ENCODE results near the gene CHSY1. TPM values are rescaled to one million over a fixed set of nuclear protein-coding genes. Genes with fewer than 3 reads are reported as not detected.

CHSY1 gene
- total RNA-seq, 5 donors from 2014 or later (not counting 1 experiment from before 2014, with no cell fraction given) = 10.8 to 17.7 (median 14.8) TPM

DNA sequence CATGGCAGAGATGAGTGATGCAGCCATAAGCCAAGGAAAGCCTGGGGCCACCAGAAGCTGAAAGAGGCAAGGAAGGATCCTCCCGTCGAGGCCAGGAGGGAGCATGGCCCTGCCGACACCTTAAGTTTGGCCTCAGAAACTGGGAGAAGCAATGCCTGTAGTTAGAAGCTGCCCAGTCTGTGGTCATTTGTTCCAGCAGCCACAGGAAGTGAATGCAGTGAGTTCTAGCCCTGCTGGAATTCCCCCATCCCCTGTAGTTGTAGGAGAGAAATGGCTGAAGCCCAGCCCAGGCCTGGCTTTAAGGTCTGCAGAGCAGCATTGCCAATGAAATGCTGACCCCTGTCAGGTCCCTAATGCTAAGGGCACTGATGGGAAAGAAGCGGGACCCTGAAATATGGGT, 12.2 kb upstream of the CHSY1 start:
- DNase-seq (no peak), ATAC-seq (replicated peaks in 1 of 4) (no peak)
- WGBS (ENCODE audit: insufficient coverage) = 95% methylated on average over 3 of the region's 4 CpGs
- CTCF ChIA-PET = no interaction called here
- Histone ChIP-seq H3K9me3 (no peaks in the 10 kb centered on the region), H3K27ac (ENCODE audit: low read length) (no peak overlapping the region), H3K4me1 (ENCODE audit: control insufficient read depth in 1 of 2, extremely low read depth in 1 of 2, insufficient read depth in 2 of 2, low read length in 2 of 2) (no peaks in the 10 kb centered on the region), H3K4me3 (ENCODE audit: control insufficient read depth in 1 of 2, extremely low read depth in 1 of 2, low read length in 1 of 2) (no peak overlapping the region), H3K36me3 (ENCODE audit: control insufficient read depth in 2 of 2, extremely low read depth in 1 of 2, insufficient read depth in 1 of 2, low read length in 1 of 2) (no peaks in the 10 kb centered on the region), H3K27me3 (replicated peaks in 1 of 2; ENCODE audit: control insufficient read depth in 2 of 2, extremely low read depth in 1 of 2, insufficient read depth in 2 of 2, low read length in 1 of 2) (peaks cover 0 to 10% of the 10 kb centered on the region in 2 experiments)
- Mint-ChIP-seq H3K27me3 (peaks cover 0 to 11% of the 10 kb centered on the region in 2 donors), H3K36me3 (no peaks in the 10 kb centered on the region), H3K9me3 (no peaks in the 10 kb centered on the region), H3K4me1 (no peaks in the 10 kb centered on the region), H3K27ac (no peak overlapping the region), H3K4me3 (no peak overlapping the region)
- POLR2A ChIA-PET = no interaction called here

DNA sequence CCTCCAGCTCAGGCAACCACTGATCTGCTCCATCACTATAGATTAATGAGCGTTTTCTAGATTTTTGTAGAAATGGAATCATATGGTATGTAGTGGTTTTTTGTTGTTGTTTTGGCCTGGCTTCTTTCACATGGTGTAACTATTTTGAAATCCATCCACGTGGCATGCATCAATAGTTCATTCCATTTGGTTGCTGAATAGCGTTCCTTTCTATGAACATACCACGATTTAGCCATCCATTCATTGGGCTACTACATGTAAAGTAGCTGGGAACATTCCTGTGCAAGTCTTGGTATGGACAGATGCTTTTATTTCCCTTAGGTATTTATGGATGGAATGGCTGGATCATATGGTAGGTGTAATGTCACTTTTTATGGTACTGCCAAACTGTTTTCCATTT, 10.7 kb upstream of the CHSY1 start:
- Mint-ChIP-seq H3K4me3 (no peak overlapping the region), H3K27ac (no peak overlapping the region), H3K9me3 (no peaks in the 10 kb centered on the region), H3K36me3 (no peaks in the 10 kb centered on the region), H3K27me3 (peaks cover 0 to 16% of the 10 kb centered on the region in 2 donors), H3K4me1 (peaks cover 2 to 6% (median 2%) of the 10 kb centered on the region in 3 donors)
- ChIA-PET POLR2A (no interaction called here), CTCF (interaction anchor here in 1 of 2 donors (0.8 to 1.2 kb wide), 2 partner anchors 20 to 172 kb away, joined by 3 to 4 read pairs; no protein-coding TSS in a partner anchor)
- peaks cover 0 to 16% of the 10 kb centered on the region in 2 experiments for H3K27me3 ChIP-seq (replicated peaks in 1 of 2; ENCODE audit: control insufficient read depth in 2 of 2, extremely low read depth in 1 of 2, insufficient read depth in 2 of 2, low read length in 1 of 2)
- no peaks in the 10 kb centered on the region for H3K4me1 ChIP-seq (ENCODE audit: control insufficient read depth in 1 of 2, extremely low read depth in 1 of 2, insufficient read depth in 2 of 2, low read length in 2 of 2)
- ATAC-seq (replicated peaks in 1 of 4) (no peak), DNase-seq (no peak)
- no peaks in the 10 kb centered on the region for H3K36me3 ChIP-seq (ENCODE audit: control insufficient read depth in 2 of 2, extremely low read depth in 1 of 2, insufficient read depth in 1 of 2, low read length in 1 of 2)
- H3K4me3 ChIP-seq (ENCODE audit: control insufficient read depth in 1 of 2, extremely low read depth in 1 of 2, low read length in 1 of 2) = no peak overlapping the region
- H3K9me3 ChIP-seq = no peaks in the 10 kb centered on the region
- WGBS (ENCODE audit: insufficient coverage) = no CpG with 5 or more reads among the region's 4 CpGs
- no peak overlapping the region for H3K27ac ChIP-seq (ENCODE audit: low read length)

DNA sequence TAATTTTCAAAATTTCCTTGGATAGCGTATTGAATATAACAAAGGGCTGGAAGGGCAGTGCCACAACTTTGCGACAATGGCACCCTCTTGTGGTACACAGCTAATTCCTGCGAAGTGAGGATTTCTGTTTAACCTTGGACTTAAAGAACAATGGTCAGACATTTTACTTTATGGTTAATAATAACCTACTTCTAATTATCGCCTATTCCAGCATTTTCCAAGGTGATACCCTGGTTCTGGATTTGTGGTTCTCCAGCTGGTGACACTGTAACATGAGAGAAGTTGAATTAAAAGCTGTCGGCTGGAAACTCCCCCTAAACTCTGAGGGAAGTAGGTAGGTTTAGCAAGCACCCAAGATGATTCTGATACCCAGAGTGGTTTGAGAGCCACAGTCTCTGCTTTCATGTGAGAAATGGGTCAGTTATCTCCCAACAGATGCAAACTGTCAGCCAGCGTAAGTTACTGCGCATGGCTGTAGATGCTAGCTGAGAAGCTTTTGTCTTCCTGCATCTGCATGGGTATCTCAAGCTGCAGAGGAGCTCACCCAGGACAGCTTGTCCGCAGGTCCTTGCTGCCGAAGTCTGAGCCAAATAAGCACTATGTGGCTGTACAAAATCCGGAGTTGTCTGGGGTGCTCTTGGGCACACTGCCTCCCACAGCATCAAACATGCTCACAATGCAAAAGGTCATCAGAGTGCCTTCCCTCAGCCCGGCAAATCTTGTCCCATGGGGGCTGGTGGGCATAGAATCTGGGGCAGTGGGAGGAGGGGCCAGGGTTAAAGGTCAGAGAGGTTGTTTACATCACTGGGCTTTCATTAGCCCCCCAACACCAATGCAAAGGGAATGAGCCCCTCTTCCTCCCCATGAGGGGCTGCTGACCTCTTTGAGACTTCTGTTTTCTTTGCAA, 6.6 kb upstream of the CHSY1 start:
- H3K27ac ChIP-seq (ENCODE audit: low read length) = no peak overlapping the region
- ATAC-seq (replicated peaks in 1 of 4) (peak; percentile 50 to 70 (median 66)), DNase-seq (peak in 26 of 35 experiments; percentile 16 to 82 (median 37))
- Mint-ChIP-seq H3K9me3 (no peaks in the 10 kb centered on the region), H3K4me3 (no peak overlapping the region), H3K27me3 (peaks cover 0 to 17% of the 10 kb centered on the region in 2 donors), H3K36me3 (no peaks in the 10 kb centered on the region), H3K4me1 (peaks cover 2 to 6% (median 4%) of the 10 kb centered on the region in 3 donors), H3K27ac (no peak overlapping the region)
- no peaks in the 10 kb centered on the region for H3K9me3 ChIP-seq
- 88% methylated on average over 4 of the region's 11 CpGs for WGBS (ENCODE audit: insufficient coverage)
- H3K36me3 ChIP-seq (ENCODE audit: control insufficient read depth in 2 of 2, extremely low read depth in 1 of 2, insufficient read depth in 1 of 2, low read length in 1 of 2) = no peaks in the 10 kb centered on the region
- ChIA-PET CTCF (interaction anchor here (0.6 to 1.7 kb wide), 20 partner anchors 9 to 246 kb away, joined by 3 to 14 read pairs (median 4); no protein-coding TSS in a partner anchor), POLR2A (no interaction called here)
- H3K27me3 ChIP-seq (replicated peaks in 1 of 2; ENCODE audit: control insufficient read depth in 2 of 2, extremely low read depth in 1 of 2, insufficient read depth in 2 of 2, low read length in 1 of 2) = peaks cover 0 to 14% of the 10 kb centered on the region in 2 experiments
- no peak overlapping the region for H3K4me3 ChIP-seq (ENCODE audit: control insufficient read depth in 1 of 2, extremely low read depth in 1 of 2, low read length in 1 of 2)
- H3K4me1 ChIP-seq (ENCODE audit: control insufficient read depth in 1 of 2, extremely low read depth in 1 of 2, insufficient read depth in 2 of 2, low read length in 2 of 2) = no peaks in the 10 kb centered on the region

DNA sequence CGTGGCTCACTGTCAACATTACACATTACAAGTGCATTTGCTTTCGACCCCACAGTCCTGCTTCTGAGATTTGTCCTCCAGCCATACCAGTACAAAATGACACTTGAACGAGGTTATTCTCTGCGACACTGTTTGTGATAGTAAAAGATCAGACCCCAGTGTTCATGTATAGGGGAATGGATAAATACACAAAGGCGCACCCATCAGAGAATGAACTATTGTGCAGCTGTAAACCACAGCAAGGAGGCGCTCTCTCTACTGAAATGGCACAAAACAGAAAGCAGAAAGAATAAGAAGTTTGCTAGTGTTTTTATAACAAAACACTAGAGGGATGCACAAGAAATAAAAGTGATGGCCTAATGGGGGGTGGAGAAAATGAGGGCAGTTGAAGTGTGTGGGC, 4.9 kb upstream of the CHSY1 start:
- Mint-ChIP-seq H3K4me1 (peaks cover 10 to 15% (median 12%) of the 10 kb centered on the region in 3 donors), H3K27me3 (peaks cover 0 to 17% of the 10 kb centered on the region in 2 donors), H3K4me3 (no peak overlapping the region), H3K9me3 (no peaks in the 10 kb centered on the region), H3K36me3 (no peaks in the 10 kb centered on the region), H3K27ac (no peak overlapping the region)
- POLR2A ChIA-PET = no interaction called here
- CTCF ChIA-PET = no interaction called here
- H3K4me3 ChIP-seq (ENCODE audit: control insufficient read depth in 1 of 2, extremely low read depth in 1 of 2, low read length in 1 of 2) = no peak overlapping the region
- no peak for ATAC-seq (replicated peaks in 1 of 4)
- peaks cover 0 to 5% of the 10 kb centered on the region in 2 experiments for H3K4me1 ChIP-seq (ENCODE audit: control insufficient read depth in 1 of 2, extremely low read depth in 1 of 2, insufficient read depth in 2 of 2, low read length in 2 of 2)
- no CpG with 5 or more reads among the region's 6 CpGs for WGBS (ENCODE audit: insufficient coverage)
- DNase-seq = peak in 2 of 35 experiments; percentile 8 to 24
- no peaks in the 10 kb centered on the region for H3K36me3 ChIP-seq (ENCODE audit: control insufficient read depth in 2 of 2, extremely low read depth in 1 of 2, insufficient read depth in 1 of 2, low read length in 1 of 2)
- no peaks in the 10 kb centered on the region for H3K9me3 ChIP-seq
- H3K27ac ChIP-seq (ENCODE audit: low read length) = no peak overlapping the region
- H3K27me3 ChIP-seq (replicated peaks in 1 of 2; ENCODE audit: control insufficient read depth in 2 of 2, extremely low read depth in 1 of 2, insufficient read depth in 2 of 2, low read length in 1 of 2) = peaks cover 0 to 12% of the 10 kb centered on the region in 2 experiments

DNA sequence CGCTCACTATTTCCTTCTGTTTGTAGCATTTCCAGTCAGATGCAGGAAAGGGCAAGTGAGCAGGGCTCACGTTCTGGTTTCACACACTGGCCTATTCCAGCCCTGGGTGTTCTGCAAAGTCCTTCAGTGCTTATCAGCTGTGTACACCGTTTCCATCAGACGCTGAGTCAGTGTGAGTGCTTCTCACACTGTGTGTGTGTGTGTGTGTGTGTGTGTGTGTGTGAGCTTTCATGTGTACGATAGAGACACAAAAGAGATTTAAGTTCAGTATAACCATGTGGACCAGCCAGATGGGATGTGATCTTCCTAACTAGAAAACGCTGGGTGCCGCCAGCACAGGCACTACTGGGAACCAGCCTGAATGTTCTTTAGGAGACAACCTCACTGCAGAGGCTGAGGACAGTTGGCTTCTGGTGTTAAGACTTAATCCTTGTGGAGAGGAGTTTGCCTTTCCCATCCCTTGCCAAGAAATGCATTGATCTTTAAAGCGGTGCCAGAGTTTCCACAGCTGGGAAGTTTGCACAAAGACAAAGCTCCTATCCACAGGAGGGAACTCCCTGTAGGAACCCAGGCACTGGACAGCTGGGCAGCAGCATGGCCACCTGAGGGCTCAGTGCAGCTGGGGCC, 3.9 kb upstream of the CHSY1 start:
- peaks cover 0 to 8% of the 10 kb centered on the region in 2 experiments for H3K4me1 ChIP-seq (ENCODE audit: control insufficient read depth in 1 of 2, extremely low read depth in 1 of 2, insufficient read depth in 2 of 2, low read length in 2 of 2)
- H3K4me3 ChIP-seq (ENCODE audit: control insufficient read depth in 1 of 2, extremely low read depth in 1 of 2, low read length in 1 of 2) = no peak overlapping the region
- Mint-ChIP-seq H3K27ac (no peak overlapping the region), H3K36me3 (no peaks in the 10 kb centered on the region), H3K4me1 (peaks cover 10 to 15% (median 13%) of the 10 kb centered on the region in 3 donors), H3K9me3 (no peaks in the 10 kb centered on the region), H3K27me3 (peaks cover 0 to 17% of the 10 kb centered on the region in 2 donors), H3K4me3 (no peak overlapping the region)
- ChIA-PET POLR2A (no interaction called here), CTCF (interaction anchor here (0.7 to 0.9 kb wide), 3 partner anchors 25 to 189 kb away, joined by 3 to 4 read pairs (median 3); no protein-coding TSS in a partner anchor)
- no peak overlapping the region for H3K27ac ChIP-seq (ENCODE audit: low read length)
- no peaks in the 10 kb centered on the region for H3K9me3 ChIP-seq
- H3K27me3 ChIP-seq (replicated peaks in 1 of 2; ENCODE audit: control insufficient read depth in 2 of 2, extremely low read depth in 1 of 2, insufficient read depth in 2 of 2, low read length in 1 of 2) = peaks cover 0 to 10% of the 10 kb centered on the region in 2 experiments
- no peaks in the 10 kb centered on the region for H3K36me3 ChIP-seq (ENCODE audit: control insufficient read depth in 2 of 2, extremely low read depth in 1 of 2, insufficient read depth in 1 of 2, low read length in 1 of 2)
- DNase-seq = no peak
- ATAC-seq (replicated peaks in 1 of 4) = no peak
- 57% methylated on average over 8 of the region's 8 CpGs for WGBS (ENCODE audit: insufficient coverage)

DNA sequence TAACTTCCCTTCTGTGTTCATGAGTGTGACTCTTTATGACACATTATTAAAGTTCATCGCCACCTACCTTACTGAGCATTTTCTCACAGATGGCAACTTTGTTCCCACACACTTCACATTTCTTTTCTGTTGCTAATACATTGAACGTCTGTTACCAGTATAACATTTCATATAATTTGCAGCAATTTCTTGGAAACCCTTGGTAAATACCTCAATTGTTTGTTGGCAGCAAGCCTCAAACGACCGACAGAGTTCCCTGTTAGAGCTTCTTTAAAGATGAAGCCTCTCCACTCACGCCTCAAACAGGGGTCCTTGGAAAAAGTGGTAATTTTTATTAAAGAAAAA, 3.2 kb upstream of the CHSY1 start:
- no peaks in the 10 kb centered on the region for H3K9me3 Mint-ChIP-seq
- Histone ChIP-seq H3K9me3 (no peaks in the 10 kb centered on the region), H3K27me3 (replicated peaks in 1 of 2; ENCODE audit: control insufficient read depth in 2 of 2, extremely low read depth in 1 of 2, insufficient read depth in 2 of 2, low read length in 1 of 2) (peaks cover 0 to 5% of the 10 kb centered on the region in 2 experiments), H3K27ac (ENCODE audit: low read length) (no peak overlapping the region), H3K36me3 (ENCODE audit: control insufficient read depth in 2 of 2, extremely low read depth in 1 of 2, insufficient read depth in 1 of 2, low read length in 1 of 2) (no peaks in the 10 kb centered on the region), H3K4me1 (ENCODE audit: control insufficient read depth in 1 of 2, extremely low read depth in 1 of 2, insufficient read depth in 2 of 2, low read length in 2 of 2) (peaks cover 6 to 14% of the 10 kb centered on the region in 2 experiments), H3K4me3 (ENCODE audit: control insufficient read depth in 1 of 2, extremely low read depth in 1 of 2, low read length in 1 of 2) (no peak overlapping the region)
- peaks cover 17 to 22% (median 20%) of the 10 kb centered on the region in 3 donors for H3K4me1 Mint-ChIP-seq
- H3K4me3 Mint-ChIP-seq = no peak overlapping the region
- ATAC-seq (replicated peaks in 1 of 4) = no peak
- CTCF ChIA-PET = interaction anchor here in 1 of 2 donors (0.9 kb wide), 1 partner anchor 11 kb away, joined by 3 read pairs; no protein-coding TSS in a partner anchor
- H3K27ac Mint-ChIP-seq = no peak overlapping the region
- DNase-seq = no peak
- POLR2A ChIA-PET = no interaction called here
- peaks cover 0 to 14% of the 10 kb centered on the region in 2 donors for H3K27me3 Mint-ChIP-seq
- no CpG with 5 or more reads among the region's 5 CpGs for WGBS (ENCODE audit: insufficient coverage)
- no peaks in the 10 kb centered on the region for H3K36me3 Mint-ChIP-seq
